Measurements from ENCODE around the gene IDH3G. TPM values are rescaled to one million over a fixed set of nuclear protein-coding genes. Genes with fewer than 3 reads are reported as not detected.

Gene IDH3G
- total RNA-seq, 1 donor, result 40.2 TPM

- Histone ChIP-seq H3K4me1 (ENCODE audit: insufficient read depth, low read length) (no peaks in the 10 kb centered on the region), H3K4me2 (ENCODE audit: insufficient read depth, low read length) (no peak overlapping the region), H3K9me3 (ENCODE audit: low read depth, low read length) (no peaks in the 10 kb centered on the region), H2AFZ (ENCODE audit: low read length) (no peak overlapping the region), H3K79me2 (ENCODE audit: insufficient read depth, low read length) (no peaks in the 10 kb centered on the region), H3K27ac (ENCODE audit: low read depth, low read length) (no peak overlapping the region), H3K4me3 (ENCODE audit: insufficient read depth, low read length) (no peak overlapping the region), H4K20me1 (ENCODE audit: insufficient read depth, low read length) (no peaks in the 10 kb centered on the region), H3K27me3 (ENCODE audit: insufficient read depth, low read length) (no peaks in the 10 kb centered on the region), H3K36me3 (ENCODE audit: insufficient read depth, low read length) (no peaks in the 10 kb centered on the region)
- DNase-seq (ENCODE audit: insufficient read length, low spot score, missing footprints), result peak; percentile 89
- TF ChIP-seq CTCF (IDR thresholded peaks at IDR 0.05; ENCODE audit: extremely low read depth, low read depth, low read length), result no peak
These were observed 20.2 kb downstream of the IDH3G start for GRCh38 chrX:153773741-153774575.

- H3K4me3 ChIP-seq (ENCODE audit: insufficient read depth, low read length), result no peak overlapping the region
- no peak for TF ChIP-seq CTCF (IDR thresholded peaks at IDR 0.05; ENCODE audit: extremely low read depth, low read depth, low read length)
- no peaks in the 10 kb centered on the region for H4K20me1 ChIP-seq (ENCODE audit: insufficient read depth, low read length)
- no peaks in the 10 kb centered on the region for H3K27me3 ChIP-seq (ENCODE audit: insufficient read depth, low read length)
- H3K27ac ChIP-seq (ENCODE audit: low read depth, low read length), result no peak overlapping the region
- no peaks in the 10 kb centered on the region for H3K4me1 ChIP-seq (ENCODE audit: insufficient read depth, low read length)
- H2AFZ ChIP-seq (ENCODE audit: low read length), result no peak overlapping the region
- no peaks in the 10 kb centered on the region for H3K9me3 ChIP-seq (ENCODE audit: low read depth, low read length)
- no peak overlapping the region for H3K4me2 ChIP-seq (ENCODE audit: insufficient read depth, low read length)
- DNase-seq (ENCODE audit: insufficient read length, low spot score, missing footprints), result peak; percentile 78
- no peaks in the 10 kb centered on the region for H3K79me2 ChIP-seq (ENCODE audit: insufficient read depth, low read length)
- H3K36me3 ChIP-seq (ENCODE audit: insufficient read depth, low read length), result no peaks in the 10 kb centered on the region
These were observed 21.0 kb downstream of the IDH3G start for GRCh38 chrX:153773218-153773611.

- H3K27me3 ChIP-seq (ENCODE audit: insufficient read depth, low read length), result no peaks in the 10 kb centered on the region
- no peak overlapping the region for H3K27ac ChIP-seq (ENCODE audit: low read depth, low read length)
- no peaks in the 10 kb centered on the region for H3K4me1 ChIP-seq (ENCODE audit: insufficient read depth, low read length)
- no peak overlapping the region for H3K4me2 ChIP-seq (ENCODE audit: insufficient read depth, low read length)
- H3K9me3 ChIP-seq (ENCODE audit: low read depth, low read length), result no peaks in the 10 kb centered on the region
- peak; percentile 87 for DNase-seq (ENCODE audit: insufficient read length, low spot score, missing footprints)
- no peaks in the 10 kb centered on the region for H4K20me1 ChIP-seq (ENCODE audit: insufficient read depth, low read length)
- H3K4me3 ChIP-seq (ENCODE audit: insufficient read depth, low read length), result no peak overlapping the region
- no peaks in the 10 kb centered on the region for H3K36me3 ChIP-seq (ENCODE audit: insufficient read depth, low read length)
- no peaks in the 10 kb centered on the region for H3K79me2 ChIP-seq (ENCODE audit: insufficient read depth, low read length)
- no peak overlapping the region for H2AFZ ChIP-seq (ENCODE audit: low read length)
- no peak for TF ChIP-seq CTCF (IDR thresholded peaks at IDR 0.05; ENCODE audit: extremely low read depth, low read depth, low read length)
These were observed 21.6 kb downstream of the IDH3G start for GRCh38 chrX:153772316-153773217.
